Naive thymus-derived CD4-positive, alpha-beta T cell (primary cell): ENCODE measurements around the gene PHOSPHO1. TPM values are rescaled to one million over a fixed set of nuclear protein-coding genes. Genes with fewer than 3 reads are reported as not detected.

Source experiments
- ATAC-seq: fragments of 150-1000 bp; cut with Tn5 transposase; 2 replicates; pipeline ENCODE4 v1.10.0; 2021; ENCODE audit warnings: mild to moderate bottlenecking, moderate library complexity
- CTCF ChIA-PET: fragments of 350-600 bp; sonication (Branson Sonifier 250); formaldehyde crosslinking; loops from one replicate; lab custom pipeline; 2021; ENCODE audit warnings: antibody characterized with exemption; lab: Charles Lee
- POLR2A ChIA-PET: fragments of 350-600 bp; sonication (Branson Sonifier 250); formaldehyde crosslinking; loops from one replicate; lab custom pipeline; 2021; ENCODE audit warnings: antibody characterized with exemption, inconsistent platforms; lab: Charles Lee
- DNase-seq, 9 donors: peaks; one replicate each; pipeline versions ENCODE4 v3.0.0 to v3.0.0-alpha.2; 2020 to 2022; ENCODE audit warnings: mixed read lengths in 1 of 9
- H3K27ac ChIP-seq: one replicate; pipeline ENCODE4 v1.7.0; 2013; ENCODE audit warnings: mild to moderate bottlenecking, low read depth, low read length, moderate library complexity
- H3K27me3 ChIP-seq, 2 donors: one replicate each; pipeline ENCODE4 v1.7.0; 2013; ENCODE audit warnings: low read length in 2 of 2, mild to moderate bottlenecking in 2 of 2, moderate library complexity in 2 of 2; ENCODE audit not compliant: control insufficient read depth in 2 of 2, insufficient read depth in 2 of 2
- H3K36me3 ChIP-seq, 3 experiments: 1 replicate in 2 of 3; 2 replicates in 1 of 3; pipeline ENCODE4 v1.7.0; 2013; ENCODE audit warnings: low read length in 3 of 3, mild to moderate bottlenecking in 3 of 3, moderate library complexity in 1 of 3; ENCODE audit not compliant: insufficient read depth in 3 of 3, control insufficient read depth in 2 of 3
- H3K4me1 ChIP-seq, 2 donors: one replicate each; pipeline ENCODE4 v1.7.0; 2013; ENCODE audit warnings: low read length in 2 of 2, mild to moderate bottlenecking in 2 of 2, moderate library complexity in 1 of 2; ENCODE audit not compliant: control insufficient read depth in 2 of 2, insufficient read depth in 2 of 2
- H3K4me3 ChIP-seq: 2 replicates; pipeline ENCODE4 v1.7.0; 2013; ENCODE audit warnings: mild to moderate bottlenecking, low read length
- H3K9me3 ChIP-seq, 3 experiments: 1 replicate in 2 of 3; 2 replicates in 1 of 3; pipeline ENCODE4 v1.7.0; 2013; ENCODE audit warnings: low read length in 3 of 3; ENCODE audit not compliant: control insufficient read depth in 2 of 3
- H3K27ac Mint-ChIP-seq, 9 donors: one replicate each; pipeline ENCODE4 v1.8.0; 2020 to 2022; ENCODE audit warnings: mixed read lengths in 9 of 9, mild to moderate bottlenecking in 8 of 9, moderate library complexity in 5 of 9, inconsistent platforms in 2 of 9
- H3K27me3 Mint-ChIP-seq, 5 donors: one replicate each; pipeline ENCODE4 v1.8.0; 2021 to 2022; ENCODE audit warnings: mixed read lengths in 5 of 5, mild to moderate bottlenecking in 1 of 5
- H3K36me3 Mint-ChIP-seq, 5 donors: one replicate each; pipeline ENCODE4 v1.8.0; 2020 to 2022; ENCODE audit warnings: mixed read lengths in 5 of 5, mild to moderate bottlenecking in 3 of 5, inconsistent platforms in 1 of 5
- H3K4me1 Mint-ChIP-seq, 7 donors: one replicate each; pipeline ENCODE4 v1.8.0; 2020 to 2022; ENCODE audit warnings: mixed read lengths in 7 of 7, mild to moderate bottlenecking in 3 of 7, inconsistent platforms in 1 of 7
- H3K4me3 Mint-ChIP-seq, 10 donors: one replicate each; pipeline ENCODE4 v1.8.0; 2020 to 2022; ENCODE audit warnings: mild to moderate bottlenecking in 10 of 10, mixed read lengths in 10 of 10, moderate library complexity in 6 of 10, inconsistent platforms in 2 of 10
- H3K9me3 Mint-ChIP-seq, 11 donors: one replicate each; pipeline ENCODE4 v1.8.0; 2020 to 2022; ENCODE audit warnings: mixed read lengths in 11 of 11, mild to moderate bottlenecking in 4 of 11, inconsistent platforms in 1 of 11, moderate library complexity in 1 of 11
- intact Hi-C, 2 donors: fragments of 100-400 bp; cut with micrococcal nuclease; formaldehyde crosslinking; loops; one replicate each; pipeline ENCODE4 v1.15.1; 2023
- polyA plus RNA-seq, 2 donors: library from polyadenylated mRNA; unstranded; fragments of 300-500 nt; fragmentation: Illumina TruSeq; gene quantifications; one replicate each; pipeline ENCODE4 v1.2.3, GENCODE V29; 2021
- total RNA-seq, 6 experiments: library from RNA in 5 of 6; stranded (reverse) in 5 of 6; gene quantifications; 1 replicate in 5 of 6; 2 replicates in 1 of 6; pipeline ENCODE4 v1.2.3 and lab custom pipeline; 2021 to 2026

Gene PHOSPHO1
- total and polyA plus RNA-seq, 7 experiments from 2014 or later, result 0.17 to 0.99 (median 0.46) TPM; not detected in 4

- no peak for ATAC-seq
- Histone ChIP-seq H3K36me3 (peaks cover 0 to 4% (median 0%) of the 10 kb centered on the region in 3 experiments), H3K27me3 (no peaks in the 10 kb centered on the region), H3K4me1 (peaks cover 0 to 6% of the 10 kb centered on the region in 2 donors), H3K9me3 (no peaks in the 10 kb centered on the region), H3K4me3 (no peak overlapping the region), H3K27ac (no peak overlapping the region)
- Mint-ChIP-seq H3K9me3 (peaks cover 0 to 14% (median 0%) of the 10 kb centered on the region in 11 donors), H3K36me3 (no peaks in the 10 kb centered on the region), H3K27ac (peak overlapping the region in 1 of 9 donors; percentile 59), H3K27me3 (peaks cover 0 to 6% (median 0%) of the 10 kb centered on the region in 5 donors), H3K4me1 (peaks cover 14 to 52% (median 19%) of the 10 kb centered on the region in 7 donors), H3K4me3 (no peak overlapping the region)
- ChIA-PET CTCF (no interaction called here), POLR2A (interaction anchor here (14.4 kb wide), 1 partner anchor 18 kb away, joined by 237 read pairs; the partner anchor contains the start of genes ABI3 and GNGT2)
- DNase-seq, result no peak
- intact Hi-C loops, result loop anchor here (10.0 kb wide), 3 partner anchors 478 to 1092 kb away; partner anchors contain the start of genes CBX1 (in 1 of the 2), SNX11 (in 1 of the 2) and SPOP (in 1 of the 2)
Observed at GRCh38 chr17:49196520-49196919, 34.1 kb downstream of the PHOSPHO1 start.

DNA sequence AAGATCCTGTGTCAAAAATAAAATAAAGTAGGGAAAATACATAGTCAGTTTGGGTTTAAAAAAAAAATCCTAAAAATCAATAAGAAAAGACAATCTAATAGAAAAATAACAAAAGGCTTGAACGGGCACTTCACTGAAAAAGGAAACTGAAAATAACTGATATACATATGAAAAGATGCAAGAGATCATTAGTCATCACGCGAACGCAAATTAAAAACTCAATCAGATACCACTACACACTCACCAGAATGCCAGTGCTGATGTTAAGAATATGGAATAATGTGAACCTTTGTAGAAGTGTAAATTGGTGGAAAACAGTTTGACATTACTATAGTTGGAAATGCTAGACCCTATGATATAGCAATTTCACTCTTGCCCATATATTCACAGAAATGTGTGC lies 34.8 kb downstream of the PHOSPHO1 start:
- DNase-seq (no peak), ATAC-seq (no peak)
- peaks cover 3 to 6% of the 10 kb centered on the region in 2 donors for H3K4me1 ChIP-seq
- Mint-ChIP-seq H3K36me3 (no peaks in the 10 kb centered on the region), H3K27me3 (peaks cover 0 to 6% (median 0%) of the 10 kb centered on the region in 5 donors), H3K4me1 (peaks cover 15 to 56% (median 20%) of the 10 kb centered on the region in 7 donors), H3K4me3 (no peak overlapping the region), H3K27ac (no peak overlapping the region), H3K9me3 (peaks cover 0 to 15% (median 0%) of the 10 kb centered on the region in 11 donors)
- H3K27me3 ChIP-seq, result no peaks in the 10 kb centered on the region
- ChIA-PET CTCF (interaction anchor here (0.8 kb wide), 1 partner anchor 15 kb away, joined by 5 read pairs; no protein-coding TSS in a partner anchor), POLR2A (interaction anchor here (14.4 kb wide), 1 partner anchor 19 kb away, joined by 237 read pairs; the partner anchor contains the start of genes ABI3 and GNGT2)
- H3K4me3 ChIP-seq, result no peak overlapping the region
- peaks cover 0 to 4% (median 0%) of the 10 kb centered on the region in 3 experiments for H3K36me3 ChIP-seq
- no peaks in the 10 kb centered on the region for H3K9me3 ChIP-seq
- no peak overlapping the region for H3K27ac ChIP-seq
- intact Hi-C loops, result loop anchor here (10.0 kb wide), 3 partner anchors 479 to 1091 kb away; partner anchors contain the start of genes CBX1 (in 1 of the 2), SNX11 (in 1 of the 2) and SPOP (in 1 of the 2)

- intact Hi-C loops, result loop anchor here (5.0 to 10.0 kb wide), 6 partner anchors 168 to 1147 kb away; partner anchors contain the start of genes CBX1 (in 1 of the 2), NFE2L1 (in 1 of the 2), SNX11 (in 1 of the 2) and SPOP (in 1 of the 2)
Observed at GRCh38 chr17:49194297-49194607, 36.3 kb downstream of the PHOSPHO1 start.

DNA sequence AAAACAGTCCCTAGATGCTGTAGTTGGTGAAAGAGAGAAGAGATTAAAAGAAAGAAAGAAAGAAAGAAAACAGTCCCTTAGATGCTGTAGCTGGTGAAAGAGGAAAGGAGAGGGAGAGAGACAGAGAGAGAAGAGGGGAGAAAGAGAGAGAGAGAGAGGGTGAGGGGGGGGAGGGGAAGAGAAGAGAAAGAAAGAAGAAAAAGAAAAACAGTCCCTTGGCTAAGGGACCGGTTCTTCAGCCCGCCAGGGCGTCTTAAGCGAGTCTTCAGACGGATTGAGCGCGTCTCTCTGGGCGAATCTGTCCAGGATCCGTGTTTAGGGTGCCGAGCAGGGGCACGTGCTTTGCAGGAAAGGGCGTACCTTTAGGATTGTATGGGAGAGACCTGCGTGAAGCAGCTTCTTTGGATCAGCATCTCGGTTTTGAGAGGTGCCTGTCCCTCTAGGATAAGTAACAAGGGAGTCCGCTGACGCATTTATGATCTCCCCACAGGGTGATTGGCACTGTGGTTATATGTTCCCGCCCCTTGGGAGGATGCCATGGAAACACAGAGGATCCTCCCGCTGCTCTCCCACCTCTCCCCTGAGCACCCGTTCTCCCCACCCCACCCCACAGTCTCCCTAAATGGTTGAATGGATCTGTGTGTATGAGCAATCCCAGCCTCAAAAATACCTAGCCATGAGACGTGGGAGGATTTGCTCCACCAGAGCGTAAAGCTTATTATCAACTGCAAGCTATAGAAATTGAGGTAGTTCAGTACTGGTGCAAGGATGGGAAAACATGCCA lies 36.9 kb downstream of the PHOSPHO1 start:
- H3K4me1 Mint-ChIP-seq, result peaks cover 16 to 62% (median 27%) of the 10 kb centered on the region in 7 donors
- peaks cover 6% of the 10 kb centered on the region in 2 donors for H3K4me1 ChIP-seq
- H3K4me3 Mint-ChIP-seq, result peak overlapping the region; percentile 84 to 98 (median 95)
- no peaks in the 10 kb centered on the region for H3K9me3 ChIP-seq
- peaks cover 0 to 6% (median 0%) of the 10 kb centered on the region in 5 donors for H3K27me3 Mint-ChIP-seq
- ChIA-PET POLR2A (interaction anchor here (0.7 to 14.4 kb wide), 7 partner anchors 10 to 168 kb away, joined by 3 to 237 read pairs (median 4); partner anchors contain the start of genes ABI3, GNGT2, PHOSPHO1 and ZNF652), CTCF (interaction anchor here (1.0 to 5.5 kb wide), 5 partner anchors 13 to 33 kb away, joined by 3 to 67 read pairs (median 4); no protein-coding TSS in a partner anchor)
- no peaks in the 10 kb centered on the region for H3K27me3 ChIP-seq
- ATAC-seq, result no peak
- peak in 4 of 9 donors; percentile 8 to 31 (median 26) for DNase-seq
- peak overlapping the region; percentile 88 for H3K4me3 ChIP-seq
- no peaks in the 10 kb centered on the region for H3K36me3 Mint-ChIP-seq
- H3K9me3 Mint-ChIP-seq, result peaks cover 0 to 15% (median 0%) of the 10 kb centered on the region in 11 donors
- peak overlapping the region; percentile 87 for H3K27ac ChIP-seq
- H3K36me3 ChIP-seq, result peaks cover 0 to 4% (median 0%) of the 10 kb centered on the region in 3 experiments
- H3K27ac Mint-ChIP-seq, result peak overlapping the region; percentile 96 to 99 (median 98)
- intact Hi-C loops, result loop anchor here (1.0 to 10.0 kb wide), 8 partner anchors 169 to 1146 kb away; partner anchors contain the start of genes ATP5MC1 (in 1 of the 2), CBX1 (in 1 of the 2), NFE2L1 (in 1 of the 2) and PHB1 (in 1 of the 2)

More at GRCh38 chr17:49194297-49194607, 36.3 kb downstream of the PHOSPHO1 start:
- Mint-ChIP-seq H3K9me3 (peaks cover 0 to 15% (median 0%) of the 10 kb centered on the region in 11 donors), H3K27ac (peak overlapping the region in 7 of 9 donors; percentile 27 to 98 (median 96)), H3K4me1 (peaks cover 16 to 62% (median 27%) of the 10 kb centered on the region in 7 donors), H3K36me3 (no peaks in the 10 kb centered on the region), H3K4me3 (peak overlapping the region; percentile 84 to 98 (median 95)), H3K27me3 (peaks cover 0 to 6% (median 0%) of the 10 kb centered on the region in 5 donors)
- DNase-seq (no peak), ATAC-seq (no peak)
- no peaks in the 10 kb centered on the region for H3K27me3 ChIP-seq
- no peak overlapping the region for H3K4me3 ChIP-seq
- H3K36me3 ChIP-seq, result peaks cover 0 to 4% (median 0%) of the 10 kb centered on the region in 3 experiments
- H3K27ac ChIP-seq, result peak overlapping the region; percentile 87
- H3K9me3 ChIP-seq, result no peaks in the 10 kb centered on the region
- ChIA-PET POLR2A (interaction anchor here (0.7 to 14.4 kb wide), 3 partner anchors 20 to 167 kb away, joined by 3 to 237 read pairs (median 80); partner anchors contain the start of genes ABI3, GNGT2 and PHOSPHO1), CTCF (interaction anchor here (1.0 kb wide), 2 partner anchors 13 to 33 kb away, joined by 3 to 4 read pairs; no protein-coding TSS in a partner anchor)
- H3K4me1 ChIP-seq, result peaks cover 6% of the 10 kb centered on the region in 2 donors

GRCh38 chr17:49191917-49192741 lies 38.5 kb downstream of the PHOSPHO1 start:
- H3K4me3 Mint-ChIP-seq, result peak overlapping the region; percentile 84 to 98 (median 95)
- CTCF ChIA-PET, result interaction anchor here (0.7 to 5.5 kb wide), 14 partner anchors 10 to 216 kb away, joined by 3 to 67 read pairs (median 4); partner anchors contain the start of gene PHOSPHO1
- intact Hi-C loops, result loop anchor here (1.0 to 10.0 kb wide), 15 partner anchors 12 to 1145 kb away; partner anchors contain the start of genes ABI3 (in 2 of the 2), ATP5MC1 (in 2 of the 2), GNGT2 (in 2 of the 2) and SPOP (in 2 of the 2)

More at GRCh38 chr17:49191917-49192741, 38.5 kb downstream of the PHOSPHO1 start:
- Mint-ChIP-seq H3K36me3 (no peaks in the 10 kb centered on the region), H3K4me1 (peaks cover 16 to 57% (median 27%) of the 10 kb centered on the region in 7 donors), H3K27ac (peak overlapping the region; percentile 96 to 99 (median 98)), H3K9me3 (peaks cover 0 to 15% (median 0%) of the 10 kb centered on the region in 11 donors), H3K27me3 (peaks cover 0 to 6% (median 0%) of the 10 kb centered on the region in 5 donors)
- POLR2A ChIA-PET, result interaction anchor here (0.5 to 14.4 kb wide), 11 partner anchors 11 to 284 kb away, joined by 3 to 237 read pairs (median 4); partner anchors contain the start of genes ABI3, GNGT2, PHOSPHO1 and UBE2Z
- H3K4me3 ChIP-seq, result peak overlapping the region; percentile 88
- no peaks in the 10 kb centered on the region for H3K27me3 ChIP-seq
- ATAC-seq (peak; percentile 71), DNase-seq (peak in 8 of 9 donors; percentile 75 to 96 (median 94))
- peaks cover 0 to 4% (median 0%) of the 10 kb centered on the region in 3 experiments for H3K36me3 ChIP-seq
- H3K9me3 ChIP-seq, result no peaks in the 10 kb centered on the region
- peak overlapping the region; percentile 87 for H3K27ac ChIP-seq
- H3K4me1 ChIP-seq, result peaks cover 6% of the 10 kb centered on the region in 2 donors
